KOPT-K1 (cell line): ENCODE data around the gene ESYT1.
A peak's percentile ranks its signal among the peaks of the same experiment; 100 is the strongest.
"Not testable (repeated sequence)": the region's sequence is repeated elsewhere in the genome, so short reads cannot be mapped to it uniquely, and the experiment has no call there.

Source experiments
- H3K27ac ChIP-seq: fragments of 200-600 bp; sonication (generic); 2 replicates; pipeline ENCODE4 v1.5.1; 2016; ENCODE audit warnings: antibody characterized with exemption, mild to moderate bottlenecking, low read depth, low read length; ENCODE audit not compliant: poor library complexity, severe bottlenecking
- H3K36me3 ChIP-seq: fragments of 200-600 bp; sonication (generic); 2 replicates; pipeline ENCODE4 v1.5.1; 2017; ENCODE audit warnings: antibody characterized with exemption, mild to moderate bottlenecking, low read length, moderate library complexity; ENCODE audit not compliant: insufficient read depth
- H3K9me3 ChIP-seq: fragments of 200-600 bp; sonication (generic); 2 replicates; pipeline ENCODE4 v1.5.1; 2017; ENCODE audit warnings: antibody characterized with exemption, low read length, mild to moderate bottlenecking; ENCODE audit not compliant: insufficient read depth, poor library complexity, severe bottlenecking

Gene ESYT1

DNA sequence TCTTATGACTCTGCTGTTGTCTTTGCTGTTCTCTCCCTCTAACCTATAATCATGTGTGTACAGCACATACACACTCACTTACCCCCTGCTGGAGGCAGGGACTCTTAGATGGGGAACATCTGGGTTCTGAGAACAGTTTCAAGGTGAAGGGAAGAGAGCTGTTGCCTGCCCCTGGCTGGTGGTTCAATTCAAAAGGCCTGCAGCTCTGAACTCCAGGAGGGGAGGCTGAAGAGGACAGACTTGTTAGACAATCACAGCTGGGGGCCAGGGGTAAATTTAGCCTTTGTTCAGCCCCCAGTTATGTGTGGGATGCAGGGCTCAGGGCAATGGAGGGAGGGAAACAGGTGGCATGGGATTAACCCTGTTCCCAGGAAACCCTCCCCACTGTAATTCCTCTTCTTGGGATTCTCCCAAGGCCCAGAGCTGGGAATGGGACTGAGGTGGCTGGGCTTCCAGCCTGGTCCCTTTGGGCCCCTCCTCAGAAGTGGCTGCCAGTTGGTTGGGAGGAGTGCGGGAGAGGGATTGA is 26.2 kb downstream of the ESYT1 start:
- Histone ChIP-seq H3K9me3 (no peaks in the 10 kb centered on the region), H3K27ac (no peak overlapping the region), H3K36me3 (peaks cover 26% of the 10 kb centered on the region)

DNA sequence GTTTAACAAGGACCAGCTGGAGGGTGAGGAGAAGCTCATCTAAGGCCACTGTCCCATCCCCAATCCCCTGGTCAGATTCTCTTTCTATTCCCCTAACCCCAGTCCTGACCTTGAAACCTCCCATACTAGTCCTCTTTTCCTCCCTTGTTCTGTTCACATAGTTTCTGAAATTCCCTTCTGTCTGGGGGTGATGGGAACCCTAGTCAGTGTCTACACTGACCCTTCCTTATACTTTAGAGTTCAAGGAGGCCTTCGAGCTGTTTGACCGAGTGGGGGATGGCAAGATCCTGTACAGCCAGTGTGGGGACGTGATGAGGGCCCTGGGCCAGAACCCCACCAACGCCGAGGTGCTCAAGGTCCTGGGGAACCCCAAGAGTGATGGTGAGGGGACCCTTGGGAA is 26.8 kb downstream of the ESYT1 start:
- Histone ChIP-seq H3K36me3 (peaks cover 31% of the 10 kb centered on the region), H3K27ac (no peak overlapping the region), H3K9me3 (no peaks in the 10 kb centered on the region)

DNA sequence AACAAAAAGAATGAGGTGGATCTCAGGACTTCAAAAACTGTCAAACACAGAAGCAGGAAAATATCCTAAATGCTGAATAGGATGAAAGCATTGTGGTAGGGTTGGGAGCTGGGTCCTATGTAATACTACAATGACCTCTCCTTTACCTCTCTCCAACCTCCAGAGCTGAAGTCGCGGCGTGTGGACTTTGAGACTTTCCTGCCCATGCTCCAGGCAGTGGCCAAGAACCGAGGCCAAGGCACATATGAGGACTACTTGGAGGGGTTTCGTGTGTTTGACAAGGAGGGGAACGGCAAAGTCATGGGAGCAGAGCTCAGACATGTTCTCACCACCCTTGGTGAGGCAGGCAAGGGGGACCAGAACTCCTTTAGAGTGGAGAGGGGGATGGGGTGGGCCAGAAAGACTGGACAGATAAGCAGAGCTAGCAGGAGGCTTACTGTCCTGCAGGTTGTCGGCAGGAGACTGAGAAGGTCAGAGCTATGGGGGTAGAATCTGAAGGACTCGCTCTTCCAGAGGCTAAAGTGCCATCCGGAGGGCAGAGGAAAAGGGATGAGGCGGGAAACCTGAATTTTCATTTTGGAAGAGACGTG is 27.3 kb downstream of the ESYT1 start:
- Histone ChIP-seq H3K27ac (no peak overlapping the region), H3K9me3 (no peaks in the 10 kb centered on the region)

DNA sequence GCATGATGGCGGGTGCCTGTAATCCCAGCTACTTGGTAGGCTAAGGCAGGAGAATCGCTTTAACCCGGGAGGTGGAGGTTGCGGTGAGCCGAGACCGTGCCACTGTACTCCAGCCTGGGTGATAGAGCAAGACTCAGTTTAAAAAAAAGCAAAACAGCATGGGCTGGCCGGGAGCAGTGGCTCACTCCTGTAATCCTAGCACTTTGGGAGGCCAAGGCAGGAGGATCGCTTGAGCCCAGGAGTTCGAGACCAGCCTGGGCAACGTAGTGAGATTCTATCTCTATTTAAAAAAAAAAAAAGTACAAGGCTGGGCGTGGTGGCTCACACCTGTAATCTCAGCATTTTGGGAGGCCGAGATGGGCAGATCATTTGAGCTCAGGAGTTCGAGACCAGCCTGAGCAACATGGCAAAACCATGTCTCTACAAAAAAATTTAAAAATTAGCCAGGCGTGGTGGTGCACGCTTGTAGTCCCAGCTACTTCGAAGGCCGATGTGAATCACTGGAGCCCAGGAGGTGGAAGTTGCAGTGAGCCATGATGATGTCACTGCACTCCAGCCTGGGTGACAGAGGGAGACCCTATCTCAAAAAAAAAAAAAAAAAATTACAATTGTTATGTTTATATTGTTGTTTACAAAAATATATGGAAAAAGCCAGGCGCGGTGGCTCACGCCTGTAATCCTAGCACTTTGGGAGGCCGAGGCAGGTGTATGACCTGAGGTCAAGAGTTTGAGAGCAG is 28.6 kb downstream of the ESYT1 start:
- not testable (repeated sequence) for H3K9me3 ChIP-seq, H3K27ac ChIP-seq
- H3K36me3 ChIP-seq, result peaks cover 49% of the 10 kb centered on the region

More for the DNA sequence above, 27.3 kb downstream of the ESYT1 start:
- peaks cover 36% of the 10 kb centered on the region for H3K36me3 ChIP-seq

DNA sequence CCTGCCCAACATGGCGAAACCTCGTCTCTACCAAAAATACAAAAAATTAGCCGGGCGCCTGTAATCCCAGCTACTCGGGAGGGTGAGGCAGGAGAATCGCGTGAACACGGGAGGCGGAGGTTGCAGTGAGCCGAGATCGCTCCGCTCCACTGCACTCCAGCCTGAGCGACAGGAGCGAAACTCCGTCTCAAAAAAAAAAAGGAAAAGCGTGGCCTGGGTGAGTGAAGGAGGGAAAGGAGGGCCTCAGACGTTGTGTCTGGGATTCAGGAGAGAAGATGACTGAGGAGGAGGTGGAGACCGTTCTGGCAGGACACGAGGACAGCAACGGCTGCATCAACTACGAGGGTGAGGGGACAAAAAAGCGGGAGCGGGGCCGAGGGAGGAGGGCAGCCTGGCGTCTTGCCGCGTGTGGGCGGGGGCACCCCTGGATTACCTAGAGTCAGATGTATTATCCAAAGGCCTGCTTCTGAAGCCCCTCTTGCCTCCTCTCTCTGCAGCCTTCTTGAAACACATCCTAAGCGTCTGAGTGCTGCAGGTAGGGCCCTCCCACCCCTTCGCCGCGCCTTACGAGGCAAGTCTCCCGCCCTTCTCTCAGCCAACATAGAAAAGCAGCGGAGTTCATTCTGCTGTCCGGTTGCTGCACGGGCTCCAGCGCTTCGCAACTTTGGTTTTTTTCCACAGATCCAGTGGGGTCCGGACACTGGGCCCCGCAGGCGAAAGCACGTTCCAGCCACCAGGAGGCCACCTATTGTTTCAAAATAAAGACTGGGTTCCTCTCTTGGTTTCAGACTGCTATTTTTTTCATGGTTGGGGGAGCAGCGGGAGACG is 29.3 kb downstream of the ESYT1 start:
- Histone ChIP-seq H3K27ac (peak overlapping the region; percentile 82), H3K36me3 (peaks cover 57% of the 10 kb centered on the region), H3K9me3 (no peaks in the 10 kb centered on the region)

DNA sequence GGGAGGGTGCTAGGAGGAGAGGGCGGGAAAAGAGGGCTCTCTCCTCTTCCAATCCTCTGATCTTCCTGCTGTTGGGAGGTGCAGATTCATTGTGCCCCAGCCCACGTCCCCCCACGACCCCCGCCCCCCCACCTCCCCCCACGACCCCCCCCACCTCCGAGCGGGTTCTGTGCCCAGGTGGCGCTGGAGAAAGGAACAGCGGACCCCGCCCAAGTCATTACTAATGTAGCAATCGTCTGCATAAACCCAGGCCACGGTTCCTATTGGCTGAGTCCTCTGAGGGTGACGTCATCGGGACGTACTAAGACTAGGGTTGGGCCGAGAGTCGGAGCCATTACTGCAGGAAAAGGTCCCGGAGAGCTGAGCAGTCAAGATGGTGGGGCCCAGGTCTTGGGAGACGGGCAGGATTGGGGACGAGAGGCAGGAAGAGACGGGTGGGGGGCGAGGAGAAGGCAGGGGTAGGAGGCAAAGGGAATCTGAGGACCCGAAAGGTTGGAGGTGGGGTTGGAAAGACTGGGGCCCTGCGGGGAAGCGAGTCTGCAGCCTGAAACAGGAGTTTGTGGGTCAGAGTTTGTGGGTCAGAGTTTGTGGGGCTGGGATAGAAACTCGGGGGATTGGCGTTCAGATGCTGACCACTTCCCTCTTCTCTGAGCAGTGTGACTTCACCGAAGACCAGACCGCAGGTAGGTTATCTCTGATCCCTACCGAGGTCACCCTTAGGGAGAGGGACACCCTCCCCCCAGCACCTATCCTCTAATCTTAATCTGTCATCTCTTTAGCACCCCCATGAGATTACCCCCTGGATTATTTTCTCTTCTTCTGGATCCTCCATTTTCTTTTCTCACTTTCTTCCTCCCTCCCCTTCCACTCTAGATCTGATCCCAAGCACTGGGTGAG is 30.2 kb downstream of the ESYT1 start, which contains the start of gene MYL6:
Gene MYL6 (plus strand): TSS at position 331 of the 897 bp plus-strand sequence. CDS start 43 bp downstream, at position 374.
- Histone ChIP-seq H3K27ac (peak within 1 kb of the TSS; percentile 82), H3K9me3 (no peaks in the 10 kb centered on the region), H3K36me3 (peaks cover 65% of the 10 kb centered on the region)

DNA sequence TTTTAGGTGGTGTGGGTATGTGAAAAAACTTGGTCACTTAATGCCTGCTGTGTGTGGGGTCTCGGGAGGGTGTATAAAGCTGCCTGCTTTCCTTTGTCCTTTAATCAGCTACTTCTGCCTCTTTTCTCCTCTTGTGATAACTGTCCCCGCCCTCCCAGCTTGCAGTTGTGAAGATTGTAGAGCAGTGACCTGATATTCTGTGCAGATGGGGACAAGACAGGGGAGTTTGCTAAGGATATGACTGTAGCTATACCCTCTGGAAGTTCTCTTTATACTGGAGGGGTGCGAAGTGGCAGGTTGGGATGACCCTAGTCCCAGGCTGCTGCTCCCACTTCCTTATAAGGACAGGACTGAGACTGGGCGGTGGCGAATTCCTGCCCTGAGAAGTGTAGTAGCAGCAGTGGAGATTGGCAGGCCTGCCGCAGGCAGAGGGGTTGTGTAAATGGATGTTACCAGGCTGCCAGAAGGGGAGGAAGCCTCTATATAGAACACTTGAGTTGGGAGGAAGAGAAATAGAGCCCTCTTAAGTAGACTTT is 30.9 kb downstream of the ESYT1 start:
- Histone ChIP-seq H3K9me3 (no peaks in the 10 kb centered on the region), H3K27ac (peak overlapping the region; percentile 82), H3K36me3 (peaks cover 72% of the 10 kb centered on the region)

DNA sequence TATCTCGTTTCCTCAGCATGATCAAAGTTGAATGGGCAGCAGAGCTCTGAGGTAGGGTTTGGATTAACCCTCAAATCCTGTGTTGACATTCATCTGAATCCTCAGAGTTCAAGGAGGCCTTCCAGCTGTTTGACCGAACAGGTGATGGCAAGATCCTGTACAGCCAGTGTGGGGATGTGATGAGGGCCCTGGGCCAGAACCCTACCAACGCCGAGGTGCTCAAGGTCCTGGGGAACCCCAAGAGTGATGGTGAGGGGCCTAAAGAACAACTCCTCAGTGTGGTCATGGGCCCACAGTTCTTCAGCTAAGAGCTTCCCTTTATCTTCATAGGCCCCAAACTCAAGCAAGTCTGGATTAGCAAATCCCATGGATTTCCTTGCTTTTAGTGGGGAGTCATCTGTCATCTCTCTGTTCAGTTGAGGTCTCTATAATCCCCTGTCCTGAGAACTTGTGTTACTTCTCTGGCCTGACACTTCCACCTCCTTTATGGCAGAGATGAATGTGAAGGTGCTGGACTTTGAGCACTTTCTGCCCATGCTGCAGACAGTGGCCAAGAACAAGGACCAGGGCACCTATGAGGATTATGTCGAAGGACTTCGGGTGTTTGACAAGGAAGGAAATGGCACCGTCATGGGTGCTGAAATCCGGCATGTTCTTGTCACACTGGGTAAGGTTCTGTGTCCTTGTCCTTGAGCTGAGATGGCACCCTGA is 31.6 kb downstream of the ESYT1 start:
- Histone ChIP-seq H3K27ac (peak overlapping the region; percentile 82), H3K9me3 (no peaks in the 10 kb centered on the region), H3K36me3 (peaks cover 72% of the 10 kb centered on the region)

DNA sequence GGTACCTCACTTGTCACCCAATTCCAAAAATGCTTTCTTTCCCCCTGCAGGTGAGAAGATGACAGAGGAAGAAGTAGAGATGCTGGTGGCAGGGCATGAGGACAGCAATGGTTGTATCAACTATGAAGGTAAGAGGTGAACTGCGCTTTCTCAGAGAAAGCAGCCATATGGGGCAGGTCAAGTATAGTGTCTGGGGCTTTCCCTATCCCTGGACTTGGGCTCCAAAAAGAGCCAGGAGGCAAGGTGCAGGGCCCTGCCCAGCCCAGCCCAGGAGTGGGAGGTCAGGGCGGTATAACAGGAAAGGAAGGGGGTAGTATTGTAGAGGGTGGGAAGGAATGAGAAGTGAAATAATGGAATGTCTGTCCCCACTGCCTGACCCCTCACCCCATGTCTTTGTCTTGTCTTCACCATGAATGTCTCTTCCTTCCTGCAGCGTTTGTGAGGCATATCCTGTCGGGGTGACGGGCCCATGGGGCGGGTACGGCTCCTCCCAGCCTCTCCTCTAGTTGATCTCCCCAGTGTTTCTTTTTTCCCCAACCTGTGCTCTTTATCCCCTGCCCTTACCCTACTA is 32.2 kb downstream of the ESYT1 start:
- Histone ChIP-seq H3K27ac (peak overlapping the region; percentile 82), H3K36me3 (peaks cover 72% of the 10 kb centered on the region), H3K9me3 (no peaks in the 10 kb centered on the region)

DNA sequence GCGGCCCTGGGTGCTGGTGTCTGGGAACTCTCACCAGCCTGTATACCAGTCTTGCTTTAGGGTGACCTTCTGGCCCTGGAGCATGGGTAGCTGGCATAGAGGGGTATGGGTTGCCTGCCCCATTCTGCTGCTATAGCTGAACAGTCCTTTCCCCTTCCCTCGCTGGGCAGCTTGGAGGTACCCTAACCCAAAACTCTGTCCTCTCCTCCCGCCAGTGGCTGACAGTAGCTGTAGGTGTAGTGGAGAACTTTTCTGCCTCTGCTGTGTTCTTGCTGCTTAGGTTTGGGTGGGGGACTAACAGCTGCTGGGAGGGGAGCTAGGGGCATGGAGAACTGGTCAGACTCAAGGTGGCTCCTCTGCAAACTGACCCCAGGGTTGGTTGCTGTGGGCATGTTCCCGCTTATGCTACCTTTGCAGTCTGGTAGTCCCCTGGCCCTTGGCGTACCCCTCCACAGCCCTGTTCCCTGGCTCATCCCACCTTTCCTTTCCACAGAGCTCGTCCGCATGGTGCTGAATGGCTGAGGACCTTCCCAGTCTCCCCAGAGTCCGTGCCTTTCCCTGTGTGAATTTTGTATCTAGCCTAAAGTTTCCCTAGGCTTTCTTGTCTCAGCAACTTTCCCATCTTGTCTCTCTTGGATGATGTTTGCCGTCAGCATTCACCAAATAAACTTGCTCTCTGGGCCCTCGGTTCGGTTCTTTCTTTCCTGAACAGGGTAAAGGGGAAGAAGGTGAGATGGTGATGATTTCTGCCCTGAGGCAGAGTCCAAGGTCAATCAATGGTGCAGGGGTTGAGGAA is 33.0 kb downstream of the ESYT1 start:
- peak overlapping the region; percentile 82 for H3K27ac ChIP-seq
- H3K36me3 ChIP-seq, result peaks cover 72% of the 10 kb centered on the region

DNA sequence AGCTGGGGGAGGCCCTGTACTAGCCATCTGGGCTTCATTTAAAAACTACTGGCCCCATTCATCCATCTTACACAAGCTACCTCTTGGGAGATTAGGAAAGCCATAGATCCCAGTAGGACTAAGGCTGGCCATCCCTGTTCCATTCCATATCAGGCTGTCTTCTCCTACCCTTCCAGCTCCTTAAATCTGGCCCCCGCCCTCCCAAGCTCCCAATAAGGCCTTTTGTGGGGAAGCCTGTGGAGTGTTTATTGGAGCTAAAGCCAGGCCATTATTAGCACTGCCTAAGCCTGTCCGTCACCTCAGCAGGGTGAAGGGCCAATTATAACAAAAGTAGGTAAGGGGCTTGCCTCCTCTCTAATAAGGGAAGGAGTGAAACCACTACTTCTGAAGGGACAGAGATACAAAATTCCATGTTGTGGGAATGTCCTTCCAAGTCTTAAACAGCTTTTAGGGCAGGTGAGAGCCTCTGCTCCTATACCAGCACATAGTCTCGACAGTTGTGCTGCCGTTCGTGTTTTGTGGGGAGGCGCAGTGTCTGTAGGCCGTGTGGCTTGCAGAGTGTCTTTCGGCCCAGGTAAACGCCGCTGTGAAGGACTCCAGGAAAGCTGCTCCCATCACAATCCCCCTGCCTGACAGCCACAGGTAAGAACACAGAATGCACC is 33.8 kb downstream of the ESYT1 start:
- H3K36me3 ChIP-seq, result peaks cover 77% of the 10 kb centered on the region
- no peaks in the 10 kb centered on the region for H3K9me3 ChIP-seq
- H3K27ac ChIP-seq, result no peak overlapping the region

More for the DNA sequence above, 33.0 kb downstream of the ESYT1 start:
- H3K9me3 ChIP-seq, result no peaks in the 10 kb centered on the region

DNA sequence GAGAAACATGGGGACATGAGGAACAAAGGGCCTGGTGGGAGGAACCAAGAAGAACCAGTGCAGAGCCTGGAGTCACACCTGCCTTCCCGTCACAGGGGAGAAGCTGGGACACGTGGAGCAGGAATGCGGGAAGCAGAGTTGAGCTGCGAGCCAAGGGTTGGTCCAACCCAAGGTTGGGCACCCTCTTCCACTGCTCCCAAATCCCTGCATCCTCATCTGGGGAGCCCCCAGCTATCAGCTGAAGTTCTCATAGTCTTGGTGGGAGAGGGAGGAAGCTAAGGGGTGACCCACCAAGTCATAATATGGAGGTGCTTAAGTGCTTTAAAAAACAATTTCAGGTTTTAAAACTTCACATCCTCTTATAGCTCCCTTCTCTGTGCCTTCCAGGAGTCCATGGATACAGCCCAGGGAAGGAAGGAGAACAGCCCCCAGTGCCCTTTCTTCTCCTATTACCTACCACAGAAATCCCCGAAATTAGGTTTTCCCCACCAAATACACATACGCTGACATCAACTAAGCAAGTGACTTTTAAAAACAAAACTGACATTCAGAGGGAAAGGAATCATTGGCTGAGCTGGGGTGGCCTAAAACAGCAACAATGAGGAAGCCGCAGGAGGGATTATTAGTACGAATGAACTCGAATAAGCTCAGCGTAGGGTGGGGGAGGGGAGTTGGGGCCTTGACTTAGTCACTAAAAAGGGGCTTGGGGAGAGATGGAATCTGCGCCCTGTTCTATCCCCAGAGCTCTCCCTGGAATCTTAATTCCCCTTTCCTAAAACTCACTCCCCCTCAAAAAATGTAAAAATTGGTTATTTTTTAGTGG is 34.6 kb downstream of the ESYT1 start:
- Histone ChIP-seq H3K9me3 (no peaks in the 10 kb centered on the region), H3K27ac (no peak overlapping the region)

More for the DNA sequence above, 34.6 kb downstream of the ESYT1 start:
- peaks cover 85% of the 10 kb centered on the region for H3K36me3 ChIP-seq
